GM18511 (cell line): Measurements from ENCODE around the gene TCHP.

Source experiments
- ATAC-seq: cut with Tn5 transposase; IDR thresholded peaks from one replicate; pipeline ENCODE4 v1.9.1; 2021; ENCODE audit warnings: mild to moderate bottlenecking, moderate library complexity; ENCODE audit not compliant: unreplicated experiment

TCHP gene

GRCh38 chr12:109931143-109931542 is 31.1 kb downstream of the TCHP start:
- ATAC-seq = no peak

- no peak for ATAC-seq
Observed at GRCh38 chr12:109932878-109933503, 32.9 kb downstream of the TCHP start.

- no peak for ATAC-seq
Observed at GRCh38 chr12:109934026-109934425, 34.0 kb downstream of the TCHP start.

GRCh38 chr12:109937371-109937770 is 37.3 kb downstream of the TCHP start:
- ATAC-seq = no peak

- ATAC-seq = no peak
Observed at GRCh38 chr12:109938947-109939346, 38.9 kb downstream of the TCHP start.

- ATAC-seq = no peak
Observed at GRCh38 chr12:109939504-109939903, 39.4 kb downstream of the TCHP start.

GRCh38 chr12:109940339-109940923 is 40.4 kb downstream of the TCHP start:
- no peak for ATAC-seq

GRCh38 chr12:109943811-109944210 is 43.7 kb downstream of the TCHP start:
- no peak for ATAC-seq

GRCh38 chr12:109944561-109945359 is 44.7 kb downstream of the TCHP start:
- no peak for ATAC-seq

- no peak for ATAC-seq
Observed at GRCh38 chr12:109946505-109946904, 46.4 kb downstream of the TCHP start.

GRCh38 chr12:109946913-109947312 is 46.8 kb downstream of the TCHP start:
- ATAC-seq = no peak

- ATAC-seq = no peak
Observed at GRCh38 chr12:109947521-109947920, 47.4 kb downstream of the TCHP start.

- no peak for ATAC-seq
Observed at GRCh38 chr12:109948368-109948767, 48.3 kb downstream of the TCHP start.

- ATAC-seq = no peak
Observed at GRCh38 chr12:109949089-109949488, 49.0 kb downstream of the TCHP start.

GRCh38 chr12:109950625-109951024 is 50.6 kb downstream of the TCHP start:
- no peak for ATAC-seq

GRCh38 chr12:109951136-109951535 is 51.1 kb downstream of the TCHP start:
- ATAC-seq = no peak

GRCh38 chr12:109951751-109952150 is 51.7 kb downstream of the TCHP start:
- ATAC-seq = no peak

- ATAC-seq = no peak
Observed at GRCh38 chr12:109952160-109952858, 52.2 kb downstream of the TCHP start.

GRCh38 chr12:109952873-109953272 is 52.8 kb downstream of the TCHP start:
- ATAC-seq = no peak

- ATAC-seq = no peak
Observed at GRCh38 chr12:109953656-109954055, 53.6 kb downstream of the TCHP start.

GRCh38 chr12:109958374-109958773 is 58.3 kb downstream of the TCHP start:
- ATAC-seq = no peak
